D721Med (cell line): ENCODE results near the gene RAP2A.

ENCODE experiments used
- DNase-seq: peaks from one replicate; pipeline ENCODE4 v3.0.0; 2011; ENCODE audit warnings: low spot score; ENCODE audit not compliant: insufficient read length
- FAIRE-seq: peaks from 2 replicates; lab custom pipeline; 2011; peaks lifted over from hg19 to GRCh38; lab: Jason Lieb, UNC
- TF ChIP-seq, protein P1 (sequence below): IDR thresholded peaks from 2 replicates; pipeline ENCODE4 v1.5.1; 2012; ENCODE audit warnings: mild to moderate bottlenecking, control low read depth; ENCODE audit not compliant: insufficient read depth; ENCODE audit errors: missing control alignments

Gene RAP2A

DNA sequence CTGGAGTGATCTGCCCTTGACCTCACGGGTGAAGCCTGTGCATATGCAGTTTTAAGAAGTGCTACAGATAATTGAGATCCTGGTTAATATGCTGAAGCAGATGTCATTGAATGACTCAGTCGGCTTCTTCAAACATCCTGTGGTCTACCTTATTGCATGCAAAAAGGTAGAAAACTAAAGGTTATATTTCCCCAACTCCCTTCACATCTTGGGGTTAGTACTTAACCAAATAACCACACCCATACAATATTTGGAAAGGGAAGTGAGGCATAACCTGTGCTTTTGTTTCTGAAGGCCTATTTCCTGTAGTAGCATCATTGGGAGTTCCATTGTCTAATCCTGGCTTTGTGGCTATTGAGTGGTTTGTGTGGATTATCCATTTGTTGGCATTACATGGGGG is 58.3 kb downstream of the RAP2A start:
- DNase-seq (no peak), FAIRE-seq (no peak)
- TF ChIP-seq, protein P1, sequence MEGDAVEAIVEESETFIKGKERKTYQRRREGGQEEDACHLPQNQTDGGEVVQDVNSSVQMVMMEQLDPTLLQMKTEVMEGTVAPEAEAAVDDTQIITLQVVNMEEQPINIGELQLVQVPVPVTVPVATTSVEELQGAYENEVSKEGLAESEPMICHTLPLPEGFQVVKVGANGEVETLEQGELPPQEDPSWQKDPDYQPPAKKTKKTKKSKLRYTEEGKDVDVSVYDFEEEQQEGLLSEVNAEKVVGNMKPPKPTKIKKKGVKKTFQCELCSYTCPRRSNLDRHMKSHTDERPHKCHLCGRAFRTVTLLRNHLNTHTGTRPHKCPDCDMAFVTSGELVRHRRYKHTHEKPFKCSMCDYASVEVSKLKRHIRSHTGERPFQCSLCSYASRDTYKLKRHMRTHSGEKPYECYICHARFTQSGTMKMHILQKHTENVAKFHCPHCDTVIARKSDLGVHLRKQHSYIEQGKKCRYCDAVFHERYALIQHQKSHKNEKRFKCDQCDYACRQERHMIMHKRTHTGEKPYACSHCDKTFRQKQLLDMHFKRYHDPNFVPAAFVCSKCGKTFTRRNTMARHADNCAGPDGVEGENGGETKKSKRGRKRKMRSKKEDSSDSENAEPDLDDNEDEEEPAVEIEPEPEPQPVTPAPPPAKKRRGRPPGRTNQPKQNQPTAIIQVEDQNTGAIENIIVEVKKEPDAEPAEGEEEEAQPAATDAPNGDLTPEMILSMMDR = no peak

GRCh38 chr13:97492684-97493371 is 58.9 kb downstream of the RAP2A start:
- FAIRE-seq = no peak
- DNase-seq = no peak

GRCh38 chr13:97493456-97493855 is 59.5 kb downstream of the RAP2A start:
- TF ChIP-seq, protein P1 = no peak
- FAIRE-seq = no peak
- no peak for DNase-seq

More at GRCh38 chr13:97492684-97493371, 58.9 kb downstream of the RAP2A start:
- TF ChIP-seq, protein P1 = no peak

DNA sequence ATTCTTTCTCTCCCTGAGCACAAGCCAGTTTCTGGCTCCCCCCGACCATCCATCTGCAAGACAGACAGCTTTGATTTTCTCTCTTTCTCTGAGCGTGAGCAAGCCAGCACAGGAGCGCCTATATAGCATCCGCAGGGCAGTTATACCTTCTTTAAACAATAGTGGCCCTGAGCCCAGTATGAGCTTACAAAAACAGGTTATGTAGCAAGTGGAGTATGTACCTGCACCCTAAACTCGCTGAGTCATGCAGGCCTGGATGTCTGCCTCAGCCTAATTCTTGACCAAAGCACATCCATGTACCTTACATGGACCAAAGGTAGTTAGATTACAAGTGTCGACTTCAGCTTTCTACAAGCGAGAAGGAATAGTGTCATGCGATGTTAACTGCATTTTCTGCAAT is 61.7 kb downstream of the RAP2A start:
- DNase-seq (no peak), FAIRE-seq (no peak)
- TF ChIP-seq, protein P1 = no peak

GRCh38 chr13:97496511-97496910 is 62.5 kb downstream of the RAP2A start:
- FAIRE-seq (no peak), DNase-seq (no peak)
- TF ChIP-seq, protein P1 = no peak

DNA sequence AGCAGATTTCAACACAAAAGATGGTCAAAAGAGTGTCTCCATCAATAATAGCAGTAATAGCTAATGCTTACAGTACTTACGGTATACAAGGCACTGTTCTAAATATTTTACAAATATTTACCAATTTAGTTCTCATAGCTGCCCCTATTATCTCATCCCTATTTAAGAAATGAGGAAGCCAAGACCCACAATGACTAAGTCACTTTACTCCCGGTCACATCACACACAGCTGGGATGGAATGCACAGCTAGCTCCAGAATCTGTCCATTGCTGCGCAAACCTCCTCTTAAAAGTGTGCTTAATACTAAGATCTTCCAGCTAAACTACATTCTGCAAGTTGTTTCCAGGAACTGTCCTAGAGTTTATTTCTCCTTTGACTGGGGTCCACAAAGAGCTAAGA is 63.4 kb downstream of the RAP2A start:
- no peak for FAIRE-seq
- TF ChIP-seq, protein P1 = no peak

DNA sequence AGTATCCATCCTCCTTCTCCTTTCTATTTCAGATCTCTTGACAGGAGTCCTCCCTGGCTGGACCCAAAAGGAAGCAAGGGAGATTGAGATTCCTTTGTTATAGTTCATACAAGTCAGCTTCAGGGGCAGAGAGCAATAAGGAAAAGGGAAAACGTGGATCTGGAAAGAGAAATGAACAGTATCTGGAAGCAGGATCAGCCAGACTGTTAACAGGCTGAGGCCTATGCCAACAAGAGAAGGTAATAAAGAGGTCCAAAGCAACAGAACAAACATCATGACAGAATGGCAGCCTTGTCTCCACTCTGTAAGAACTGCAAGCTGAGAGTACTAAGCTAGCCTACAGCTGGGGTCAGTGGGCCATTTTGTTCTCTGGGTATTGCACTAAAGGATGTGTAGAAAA is 64.5 kb downstream of the RAP2A start:
- DNase-seq (no peak), FAIRE-seq (no peak)
- TF ChIP-seq, protein P1 = no peak

More for the DNA sequence above, 63.4 kb downstream of the RAP2A start:
- no peak for DNase-seq
